ENCODE data around the gene JAK1. TPM values are rescaled to one million over a fixed set of nuclear protein-coding genes. Genes with fewer than 3 reads are reported as not detected.

The JAK1 gene
- total and polyA plus RNA-seq, 2 donors (not counting 3 experiments of a cell fraction or from before 2014, with no cell fraction given): 68.8 to 177 TPM

DNA sequence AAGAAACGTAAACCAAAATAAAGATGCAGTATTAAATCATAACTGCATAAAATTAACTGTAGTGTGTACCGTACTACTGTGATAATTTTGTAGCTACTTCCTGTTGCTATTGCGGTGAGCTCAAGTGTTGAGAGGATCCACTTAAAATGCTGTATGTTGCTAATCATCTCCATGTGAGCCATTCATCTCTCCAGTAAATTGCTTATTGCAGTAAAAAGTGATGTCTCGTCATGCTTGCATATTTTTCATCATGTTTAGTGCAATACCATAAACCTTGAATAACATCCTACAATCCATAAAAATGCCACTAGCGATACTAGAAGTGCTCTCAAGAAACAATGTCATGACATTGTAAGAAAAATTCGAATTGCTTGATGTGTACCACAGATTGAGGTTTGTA is 155.2 kb downstream of the JAK1 start:
- ChIA-PET CTCF (no interaction called here), POLR2A (no interaction called here)
- no TSS peak for BruUV-seq (replicated peaks)
- no peak overlapping the region for H3K4me2 ChIP-seq (ENCODE audit: insufficient read depth, low read length)
- DNase-seq (ENCODE audit: low read depth, low spot score) (no peak), FAIRE-seq (no peak)
- no peaks in the 10 kb centered on the region for H3K79me2 ChIP-seq (ENCODE audit: control insufficient read depth, insufficient read depth, low read length)
- no peaks in the 10 kb centered on the region for H3K9me3 ChIP-seq (replicated peaks; ENCODE audit: control insufficient read depth, insufficient read depth, low read length)
- no peak overlapping the region for H3K9ac ChIP-seq (replicated peaks; ENCODE audit: extremely low read depth, insufficient read depth, low read length)
- no peaks in the 10 kb centered on the region for H3K27me3 ChIP-seq (ENCODE audit: control insufficient read depth in 2 of 2, insufficient read depth in 2 of 2, low read length in 2 of 2)
- H3K4me1 ChIP-seq (ENCODE audit: control insufficient read depth, extremely low read depth, insufficient read depth, low read length): no peaks in the 10 kb centered on the region
- H2AFZ ChIP-seq (ENCODE audit: low read depth, low read length): no peak overlapping the region
- no peaks in the 10 kb centered on the region for H3K9me1 ChIP-seq (replicated peaks; ENCODE audit: control insufficient read depth, extremely low read depth, insufficient read depth, low read length)
- H3K36me3 ChIP-seq (ENCODE audit: control insufficient read depth in 2 of 2, extremely low read depth in 1 of 2, insufficient read depth in 2 of 2, low read length in 2 of 2): no peaks in the 10 kb centered on the region
- dilution Hi-C loops (cut with MboI; ENCODE audit: extremely low pct_ligation_motif_present, low sequenced_read_pairs): no loop called here
- H3K4me3 ChIP-seq (replicated peaks in 1 of 3; ENCODE audit: insufficient read depth in 1 of 3, low read depth in 1 of 3, low read length in 3 of 3): no peak overlapping the region
- no peak overlapping the region for H3K27ac ChIP-seq (ENCODE audit: insufficient read depth, low read depth, low read length)
- TF ChIP-seq JUN (IDR thresholded peaks at IDR 0.05; ENCODE audit: borderline replicate concordance, insufficient read depth, insufficient read length, low read depth) (no peak), POLR2A (IDR thresholded peaks at IDR 0.05; ENCODE audit: low read depth, low read length) (no peak), EZH2 (IDR thresholded peaks at IDR 0.05; ENCODE audit: borderline replicate concordance, low read depth, low read length, severe bottlenecking) (no peak), MYC (IDR thresholded peaks at IDR 0.05; ENCODE audit: low read depth, low read length) (no peak), GATA2 (IDR thresholded peaks at IDR 0.05; ENCODE audit: insufficient read depth, insufficient read length, low read depth, low read length) (no peak), FOS (IDR thresholded peaks at IDR 0.05; ENCODE audit: borderline replicate concordance, insufficient read depth, low read length) (no peak), CTCF (IDR thresholded peaks at IDR 0.05; ENCODE audit: extremely low read depth in 1 of 2, insufficient read depth in 1 of 2, low read depth in 1 of 2, low read length in 2 of 2) (no peak)
- H4K20me1 ChIP-seq (replicated peaks; ENCODE audit: control insufficient read depth, extremely low read depth, insufficient read depth, low read length): no peaks in the 10 kb centered on the region
- intact Hi-C loops (cut with micrococcal nuclease): no loop called here

DNA sequence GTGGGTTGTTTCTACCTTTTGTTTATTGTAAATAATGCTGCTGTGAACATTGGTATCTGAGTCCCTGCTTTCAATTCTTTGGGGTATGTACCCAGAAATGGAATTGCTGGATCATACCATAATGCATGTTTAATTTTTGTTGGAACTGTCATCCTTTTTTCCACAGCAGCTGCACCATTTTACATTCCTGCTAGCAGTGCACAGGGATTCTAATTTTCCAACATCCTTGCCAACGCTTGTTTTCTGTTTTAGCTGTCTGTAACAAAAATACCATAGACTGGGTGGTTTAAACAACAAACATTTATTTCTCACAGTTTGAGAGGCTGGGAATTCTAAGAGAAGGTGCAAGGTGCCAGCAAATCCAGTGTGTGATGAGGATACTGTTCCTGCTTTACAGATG is 156.3 kb downstream of the JAK1 start:
- H2AFZ ChIP-seq (ENCODE audit: low read depth, low read length): no peak overlapping the region
- no peaks in the 10 kb centered on the region for H3K4me1 ChIP-seq (ENCODE audit: control insufficient read depth, extremely low read depth, insufficient read depth, low read length)
- H3K27me3 ChIP-seq (ENCODE audit: control insufficient read depth in 2 of 2, insufficient read depth in 2 of 2, low read length in 2 of 2): no peaks in the 10 kb centered on the region
- H3K27ac ChIP-seq (ENCODE audit: insufficient read depth, low read depth, low read length): no peak overlapping the region
- CTCF ChIA-PET: no interaction called here
- no peaks in the 10 kb centered on the region for H3K79me2 ChIP-seq (ENCODE audit: control insufficient read depth, insufficient read depth, low read length)
- intact Hi-C loops (cut with micrococcal nuclease): no loop called here
- TF ChIP-seq, protein P1, sequence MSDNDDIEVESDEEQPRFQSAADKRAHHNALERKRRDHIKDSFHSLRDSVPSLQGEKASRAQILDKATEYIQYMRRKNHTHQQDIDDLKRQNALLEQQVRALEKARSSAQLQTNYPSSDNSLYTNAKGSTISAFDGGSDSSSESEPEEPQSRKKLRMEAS (IDR thresholded peaks at IDR 0.05; ENCODE audit: insufficient read depth, insufficient read length): no peak
- no peak for TF ChIP-seq JUN (IDR thresholded peaks at IDR 0.05; ENCODE audit: borderline replicate concordance, insufficient read depth, insufficient read length, low read depth)
- TF ChIP-seq POLR2A (IDR thresholded peaks at IDR 0.05; ENCODE audit: low read depth, low read length): no peak
- no peak for TF ChIP-seq CTCF (IDR thresholded peaks at IDR 0.05; ENCODE audit: extremely low read depth in 1 of 2, insufficient read depth in 1 of 2, low read depth in 1 of 2, low read length in 2 of 2)
- no peak for TF ChIP-seq EZH2 (IDR thresholded peaks at IDR 0.05; ENCODE audit: borderline replicate concordance, low read depth, low read length, severe bottlenecking)
- TF ChIP-seq FOS (IDR thresholded peaks at IDR 0.05; ENCODE audit: borderline replicate concordance, insufficient read depth, low read length): no peak
- no peak for TF ChIP-seq POLR2AphosphoS5 (IDR thresholded peaks at IDR 0.05; ENCODE audit: insufficient read depth, low read depth, low read length)
- no peak for TF ChIP-seq GATA2 (IDR thresholded peaks at IDR 0.05; ENCODE audit: insufficient read depth, insufficient read length, low read depth, low read length)
- no peak for TF ChIP-seq MYC (IDR thresholded peaks at IDR 0.05; ENCODE audit: low read depth, low read length)
- no peak for DNase-seq (ENCODE audit: low read depth, low spot score)
- H4K20me1 ChIP-seq (replicated peaks; ENCODE audit: control insufficient read depth, extremely low read depth, insufficient read depth, low read length): no peaks in the 10 kb centered on the region
- H3K36me3 ChIP-seq (ENCODE audit: control insufficient read depth in 2 of 2, extremely low read depth in 1 of 2, insufficient read depth in 2 of 2, low read length in 2 of 2): no peaks in the 10 kb centered on the region
- H3K9ac ChIP-seq (replicated peaks; ENCODE audit: extremely low read depth, insufficient read depth, low read length): no peak overlapping the region
- POLR2A ChIA-PET: no interaction called here
- no peak overlapping the region for H3K4me2 ChIP-seq (ENCODE audit: insufficient read depth, low read length)
- FAIRE-seq: no peak
- no peaks in the 10 kb centered on the region for H3K9me3 ChIP-seq (replicated peaks; ENCODE audit: control insufficient read depth, insufficient read depth, low read length)
- no peaks in the 10 kb centered on the region for H3K9me1 ChIP-seq (replicated peaks; ENCODE audit: control insufficient read depth, extremely low read depth, insufficient read depth, low read length)
- dilution Hi-C loops (cut with MboI; ENCODE audit: extremely low pct_ligation_motif_present, low sequenced_read_pairs): no loop called here
- no peak overlapping the region for H3K4me3 ChIP-seq (replicated peaks in 1 of 3; ENCODE audit: insufficient read depth in 1 of 3, low read depth in 1 of 3, low read length in 3 of 3)
- no TSS peak for BruUV-seq (replicated peaks)

All from endothelial cell of umbilical vein (primary cell).